Endothelial cell of umbilical vein (primary cell): ENCODE results near the gene NUDT9. TPM values are rescaled to one million over a fixed set of nuclear protein-coding genes. Genes with fewer than 3 reads are reported as not detected.

Source experiments
- BruUV-seq: library from RNA; stranded (reverse); fragments of 400-500 nt; replicated peaks from 2 replicates; lab custom pipeline; 2021; lab: Mats Ljungman, UMichigan
- CTCF ChIA-PET: fragments of 300-600, 350-600 bp; sonication (Branson Sonifier 250); formaldehyde crosslinking; loops from one replicate; lab custom pipeline; 2021; ENCODE audit warnings: antibody characterized with exemption, inconsistent platforms; lab: Charles Lee
- POLR2A ChIA-PET: fragments of 300-600, 350-600 bp; sonication (Branson Sonifier 250); formaldehyde crosslinking; loops from one replicate; lab custom pipeline; 2021; ENCODE audit warnings: antibody characterized with exemption, inconsistent platforms; lab: Charles Lee
- DNase-seq: peaks from one replicate; pipeline ENCODE4 v3.0.0-alpha.2; 2011; ENCODE audit warnings: low read depth, low spot score
- FAIRE-seq: peaks from 2 replicates; lab custom pipeline; 2011; peaks lifted over from hg19 to GRCh38; lab: Jason Lieb, UNC
- H2AFZ ChIP-seq: 2 replicates; pipeline ENCODE4 v1.6.0; 2012; ENCODE audit warnings: low read depth, low read length, control low read depth, inconsistent platforms
- H3K27ac ChIP-seq: 2 replicates; pipeline ENCODE4 v1.5.1; 2011; ENCODE audit warnings: low read depth, mild to moderate bottlenecking, control low read depth, low read length, moderate library complexity; ENCODE audit not compliant: insufficient read depth
- H3K27me3 ChIP-seq, 2 experiments: 2 replicates each; pipeline versions ENCODE4 v1.6.0 to v1.6.1; 2011; ENCODE audit warnings: low read length in 2 of 2, mixed read lengths in 1 of 2; ENCODE audit not compliant: control insufficient read depth in 2 of 2, insufficient read depth in 2 of 2
- H3K36me3 ChIP-seq, 2 experiments: 2 replicates in 1 of 2; 3 replicates in 1 of 2; pipeline ENCODE4 v1.5.1; 2011; ENCODE audit warnings: low read length in 2 of 2, mild to moderate bottlenecking in 1 of 2, moderate library complexity in 1 of 2; ENCODE audit not compliant: control insufficient read depth in 2 of 2, insufficient read depth in 2 of 2; ENCODE audit errors: extremely low read depth in 1 of 2
- H3K4me1 ChIP-seq: 3 replicates; pipeline ENCODE4 v1.5.1; 2011; ENCODE audit warnings: mild to moderate bottlenecking, low read length; ENCODE audit not compliant: control insufficient read depth, insufficient read depth; ENCODE audit errors: extremely low read depth
- H3K4me2 ChIP-seq: 2 replicates; pipeline ENCODE4 v1.6.1; 2011; ENCODE audit warnings: low read length, control low read depth, mixed read lengths; ENCODE audit not compliant: insufficient read depth
- H3K4me3 ChIP-seq, 3 experiments: fragments of 200-600 bp in 1 of 3; sonication (generic), shearing (Covaris generic) in 1 of 3; replicated peaks in 1 of 3; 2 replicates each; pipeline ENCODE4 v1.5.1; 2011 to 2016; ENCODE audit warnings: control low read depth in 3 of 3, low read length in 3 of 3, mild to moderate bottlenecking in 2 of 3, inconsistent platforms in 1 of 3, low read depth in 1 of 3, moderate library complexity in 1 of 3; ENCODE audit not compliant: insufficient read depth in 1 of 3
- H3K79me2 ChIP-seq: 2 replicates; pipeline ENCODE4 v1.6.0; 2012; ENCODE audit warnings: low read length, inconsistent platforms; ENCODE audit not compliant: control insufficient read depth, insufficient read depth
- H3K9ac ChIP-seq: replicated peaks from 2 replicates; pipeline ENCODE3; 2011; ENCODE audit warnings: low read length, control low read depth; ENCODE audit not compliant: insufficient read depth; ENCODE audit errors: extremely low read depth
- H3K9me1 ChIP-seq: replicated peaks from 3 replicates; pipeline ENCODE4 v1.6.0; 2011; ENCODE audit warnings: mild to moderate bottlenecking, low read length; ENCODE audit not compliant: control insufficient read depth, insufficient read depth; ENCODE audit errors: extremely low read depth
- H3K9me3 ChIP-seq: replicated peaks from 2 replicates; pipeline ENCODE4 v1.5.1; 2012; ENCODE audit warnings: low read length, inconsistent platforms; ENCODE audit not compliant: control insufficient read depth, insufficient read depth
- H4K20me1 ChIP-seq: replicated peaks from 2 replicates; pipeline ENCODE3; 2011; ENCODE audit warnings: mild to moderate bottlenecking, low read length; ENCODE audit not compliant: control insufficient read depth, insufficient read depth; ENCODE audit errors: extremely low read depth
- CTCF ChIP-seq, 2 donors: IDR thresholded peaks; 1 replicate in 1 of 2; 2 replicates in 1 of 2; pipeline ENCODE4 v1.5.1; 2011; ENCODE audit warnings: low read length in 2 of 2, mild to moderate bottlenecking in 2 of 2, moderate library complexity in 2 of 2, control low read depth in 1 of 2, inconsistent platforms in 1 of 2, low read depth in 1 of 2; ENCODE audit not compliant: insufficient read depth in 1 of 2; ENCODE audit errors: extremely low read depth in 1 of 2
- EZH2 ChIP-seq: IDR thresholded peaks from 2 replicates; pipeline ENCODE4 v1.6.1; 2012; ENCODE audit warnings: borderline replicate concordance, low read depth, mild to moderate bottlenecking, moderate library complexity, low read length, inconsistent platforms; ENCODE audit not compliant: severe bottlenecking
- FOS ChIP-seq: IDR thresholded peaks from 2 replicates; pipeline ENCODE4 v1.6.1; 2011; ENCODE audit warnings: mild to moderate bottlenecking, low read length, moderate library complexity, borderline replicate concordance; ENCODE audit not compliant: insufficient read depth
- GATA2 ChIP-seq: IDR thresholded peaks from 2 replicates; pipeline ENCODE4 v1.7.0; 2011; ENCODE audit warnings: low read depth, mild to moderate bottlenecking, moderate library complexity, mixed read lengths, low read length; ENCODE audit not compliant: insufficient read length, insufficient read depth
- JUN ChIP-seq: IDR thresholded peaks from 2 replicates; pipeline ENCODE4 v1.6.1; 2011; ENCODE audit warnings: borderline replicate concordance, low read depth; ENCODE audit not compliant: insufficient read length, insufficient read depth
- MAX ChIP-seq: IDR thresholded peaks from 2 replicates; pipeline ENCODE4 v1.6.1; 2011; ENCODE audit not compliant: insufficient read depth, insufficient read length
- MYC ChIP-seq: IDR thresholded peaks from one replicate; pipeline ENCODE4 v1.6.1; 2011; ENCODE audit warnings: mild to moderate bottlenecking, low read depth, low read length
- POLR2A ChIP-seq: IDR thresholded peaks from 2 replicates; pipeline ENCODE4 v1.6.1; 2012; ENCODE audit warnings: low read depth, mild to moderate bottlenecking, control low read depth, low read length
- POLR2AphosphoS5 ChIP-seq: IDR thresholded peaks from 2 replicates; pipeline ENCODE4 v1.6.1; 2012; ENCODE audit warnings: low read depth, mild to moderate bottlenecking, control low read depth, low read length, moderate library complexity; ENCODE audit not compliant: insufficient read depth
- dilution Hi-C: fragments of 300-500 bp; cut with MboI; formaldehyde crosslinking; loops from one replicate; pipeline ENCODE4 v1.15.0; 2019; ENCODE audit warnings: low sequenced_read_pairs; ENCODE audit not compliant: extremely low pct_ligation_motif_present
- intact Hi-C: fragments of 100-400 bp; cut with micrococcal nuclease; formaldehyde crosslinking; loops from one replicate; pipeline ENCODE4 v1.10.0; 2022
- polyA plus RNA-seq, 4 experiments: library from polyadenylated mRNA; depleted of rRNA in 3 of 4; stranded (reverse) in 3 of 4; unstranded in 1 of 4; fragments of >200 nt; gene quantifications; 2 replicates each; pipeline versions ENCODE4 v1.2.1 to v1.2.3, GENCODE V29; 2011 to 2012; ENCODE audit warnings: missing spikeins in 1 of 4
- total RNA-seq: library from RNA; stranded (reverse); gene quantifications from 2 replicates; pipeline ENCODE4 v1.2.3, GENCODE V29; 2021

NUDT9 gene
- total and polyA plus RNA-seq, 2 donors (not counting 3 experiments of a cell fraction or from before 2014, with no cell fraction given), result 15.3 to 25.0 TPM

- H3K9me1 ChIP-seq, result no peaks in the 10 kb centered on the region
- no peak overlapping the region for H3K4me2 ChIP-seq
- dilution Hi-C loops, result no loop called here
- H2AFZ ChIP-seq, result no peak overlapping the region
- no peaks in the 10 kb centered on the region for H3K9me3 ChIP-seq
- intact Hi-C loops, result no loop called here
- no peaks in the 10 kb centered on the region for H3K79me2 ChIP-seq
- no peak overlapping the region for H3K27ac ChIP-seq
- H3K4me1 ChIP-seq, result no peaks in the 10 kb centered on the region
- DNase-seq (no peak), FAIRE-seq (no peak)
- H3K36me3 ChIP-seq, result peaks cover 0 to 3% of the 10 kb centered on the region in 2 experiments
- H4K20me1 ChIP-seq, result no peaks in the 10 kb centered on the region
- CTCF ChIA-PET, result interaction anchor here (1.0 to 1.2 kb wide), 2 partner anchors 86 to 108 kb away, joined by 4 to 5 read pairs; no protein-coding TSS in a partner anchor
- TF ChIP-seq POLR2A, result no peak
- TF ChIP-seq POLR2AphosphoS5, result no peak
- TF ChIP-seq GATA2, result no peak
- no peak for TF ChIP-seq MYC
- no peak for TF ChIP-seq EZH2
- TF ChIP-seq MAX, result no peak
- no peak for TF ChIP-seq FOS
- no peak for TF ChIP-seq JUN
- no peak for TF ChIP-seq CTCF (IDR thresholded peaks at IDR 0.05; ENCODE audit: extremely low read depth in 1 of 2, insufficient read depth in 1 of 2, low read depth in 1 of 2, low read length in 2 of 2)
- POLR2A ChIA-PET, result no interaction called here
- no peaks in the 10 kb centered on the region for H3K27me3 ChIP-seq
- H3K9ac ChIP-seq, result no peak overlapping the region
- H3K4me3 ChIP-seq, result no peak overlapping the region
- no TSS peak for BruUV-seq
Observed at GRCh38 chr4:87461281-87461700, 38.9 kb downstream of the NUDT9 start.
